ENCODE results near the gene KATNIP.

The KATNIP gene

GRCh38 chr16:27583634-27584033 lies 33.7 kb downstream of the KATNIP start:
- no peak for DNase-seq (ENCODE audit: low read depth)

- DNase-seq (ENCODE audit: low read depth) = no peak
Measured at GRCh38 chr16:27585200-27585599, 35.3 kb downstream of the KATNIP start.

- no peak for DNase-seq (ENCODE audit: low read depth)
Measured at GRCh38 chr16:27586711-27587110, 36.8 kb downstream of the KATNIP start.

GRCh38 chr16:27588057-27588456 lies 38.1 kb downstream of the KATNIP start:
- no peak for DNase-seq (ENCODE audit: low read depth)

GRCh38 chr16:27591837-27592236 lies 41.9 kb downstream of the KATNIP start:
- no peak for DNase-seq (ENCODE audit: low read depth)

GRCh38 chr16:27595475-27595874 lies 45.5 kb downstream of the KATNIP start:
- DNase-seq (ENCODE audit: low read depth) = no peak

GRCh38 chr16:27595993-27596392 lies 46.0 kb downstream of the KATNIP start:
- DNase-seq (ENCODE audit: low read depth) = no peak

GRCh38 chr16:27596411-27596810 lies 46.5 kb downstream of the KATNIP start:
- DNase-seq (ENCODE audit: low read depth) = no peak

GRCh38 chr16:27597361-27597760 lies 47.4 kb downstream of the KATNIP start:
- no peak for DNase-seq (ENCODE audit: low read depth)

GRCh38 chr16:27598220-27598619 lies 48.3 kb downstream of the KATNIP start:
- DNase-seq (ENCODE audit: low read depth) = no peak

- no peak for DNase-seq (ENCODE audit: low read depth)
Measured at GRCh38 chr16:27598931-27599565, 49.1 kb downstream of the KATNIP start.

- no peak for DNase-seq (ENCODE audit: low read depth)
Measured at GRCh38 chr16:27599606-27600005, 49.7 kb downstream of the KATNIP start.

Measured in stimulated activated CD4-positive, alpha-beta T cell treated with anti-CD3 and anti-CD28 coated beads, Interleukin-2, amount 100 ng/mL, for 4 hours (primary cell).